GM10266 (cell line): ENCODE data around the gene DBR1.
A peak's percentile ranks its signal among the peaks of the same experiment; 100 is the strongest.

Experiments used
- DNase-seq: peaks from one replicate; pipeline ENCODE4 v3.0.0; 2012; ENCODE audit errors: extremely low spot score
- CTCF ChIP-seq: IDR thresholded peaks from 2 replicates; pipeline ENCODE4 v1.5.1; 2012; ENCODE audit warnings: mild to moderate bottlenecking, low read depth; ENCODE audit not compliant: control insufficient read depth, insufficient read depth; ENCODE audit errors: missing control alignments

DBR1 gene

DNA sequence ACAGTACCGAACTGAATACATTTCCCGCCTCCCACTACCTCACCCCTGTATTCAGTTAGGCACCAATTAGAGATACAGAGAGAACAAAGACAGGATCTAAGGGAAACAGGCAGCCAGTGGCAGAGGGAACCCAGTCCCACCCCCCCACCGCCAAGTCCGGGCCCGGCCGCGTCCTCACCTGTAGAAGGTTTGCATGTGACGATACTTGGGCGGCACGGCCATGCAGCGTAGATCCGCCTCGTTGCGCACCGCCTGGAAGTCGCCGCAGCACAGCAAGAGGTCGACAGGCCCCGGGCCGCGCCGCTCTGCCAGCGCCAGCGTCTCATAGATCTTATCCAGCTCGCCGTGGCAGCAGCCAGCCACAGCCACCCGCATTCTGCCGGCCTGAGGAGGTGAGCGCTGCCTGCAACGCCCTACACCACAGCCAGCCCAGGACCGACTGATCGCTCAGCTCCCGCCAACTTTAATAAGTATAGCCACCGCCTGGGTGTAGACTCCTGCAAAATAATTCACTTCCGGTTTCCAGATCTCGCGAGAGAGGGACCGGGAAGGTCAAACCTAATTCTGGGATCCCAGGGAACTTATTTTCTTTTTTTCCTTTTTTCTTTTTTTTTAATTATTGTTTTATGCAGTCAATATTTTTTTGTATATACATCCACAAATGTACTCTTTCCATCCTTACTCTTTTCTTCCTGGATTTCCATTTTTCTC, at the start of gene DBR1:
Gene DBR1, minus strand, starts transcription at position 501 of the 711 bp plus-strand sequence. Its CDS starts 126 bp downstream, at position 375.
- peak; percentile 69 for DNase-seq
- no peak for TF ChIP-seq CTCF

GRCh38 chr3:138222942-138223287, 48.2 kb upstream of the DBR1 start:
- DNase-seq = no peak
- no peak for TF ChIP-seq CTCF

- no peak for TF ChIP-seq CTCF
- DNase-seq = no peak
Measured at GRCh38 chr3:138222131-138222941, 47.6 kb upstream of the DBR1 start.

- no peak for TF ChIP-seq CTCF
- no peak for DNase-seq
Measured at GRCh38 chr3:138220788-138221187, 46.1 kb upstream of the DBR1 start.

DNA sequence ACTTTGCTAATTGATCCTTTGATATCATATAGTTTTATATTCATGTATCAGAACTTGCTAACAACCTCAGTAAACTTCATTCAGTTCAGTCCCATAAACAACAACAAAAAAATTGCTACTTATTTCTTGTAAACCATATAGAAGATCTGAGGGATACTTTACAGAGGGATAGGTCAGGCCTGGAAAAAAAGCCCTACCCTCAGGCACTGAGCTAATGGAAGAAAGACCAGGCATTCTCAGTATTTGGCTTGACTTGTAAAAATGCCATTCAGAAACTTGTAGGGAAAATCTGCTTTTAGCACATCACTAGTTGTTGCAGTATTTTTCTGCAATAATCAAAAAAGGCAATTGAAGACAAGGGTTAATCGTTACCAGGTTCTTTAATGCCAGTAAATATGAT, 45.5 kb upstream of the DBR1 start:
- DNase-seq = no peak
- TF ChIP-seq CTCF = no peak

GRCh38 chr3:138219255-138219654, 44.5 kb upstream of the DBR1 start:
- no peak for TF ChIP-seq CTCF
- DNase-seq = no peak
